Skeletal muscle satellite cell (primary cell): ENCODE data around the gene TBC1D1.

ENCODE experiments used
- H3K27me3 ChIP-seq: 2 replicates; pipeline ENCODE4 v1.7.0; 2013; ENCODE audit warnings: low read length; ENCODE audit not compliant: control insufficient read depth, insufficient read depth
- H3K36me3 ChIP-seq: 2 replicates; pipeline ENCODE4 v1.7.0; 2013; ENCODE audit warnings: mild to moderate bottlenecking, control low read depth, low read length; ENCODE audit not compliant: insufficient read depth
- H3K4me1 ChIP-seq: 2 replicates; pipeline ENCODE4 v1.7.0; 2013; ENCODE audit warnings: low read length; ENCODE audit not compliant: control insufficient read depth, insufficient read depth
- H3K4me2 ChIP-seq: 2 replicates; pipeline ENCODE4 v1.7.0; 2013; ENCODE audit warnings: mild to moderate bottlenecking, low read length
- H3K4me3 ChIP-seq: 2 replicates; pipeline ENCODE4 v1.7.0; 2013; ENCODE audit warnings: low read length
- H3K9ac ChIP-seq: 2 replicates; pipeline ENCODE4 v1.7.0; 2013; ENCODE audit warnings: mild to moderate bottlenecking, low read depth, low read length, moderate library complexity
- H3K9me3 ChIP-seq: replicated peaks from 2 replicates; pipeline ENCODE4 v1.7.0; 2013; ENCODE audit warnings: mild to moderate bottlenecking, control low read depth, low read length

The TBC1D1 gene

DNA sequence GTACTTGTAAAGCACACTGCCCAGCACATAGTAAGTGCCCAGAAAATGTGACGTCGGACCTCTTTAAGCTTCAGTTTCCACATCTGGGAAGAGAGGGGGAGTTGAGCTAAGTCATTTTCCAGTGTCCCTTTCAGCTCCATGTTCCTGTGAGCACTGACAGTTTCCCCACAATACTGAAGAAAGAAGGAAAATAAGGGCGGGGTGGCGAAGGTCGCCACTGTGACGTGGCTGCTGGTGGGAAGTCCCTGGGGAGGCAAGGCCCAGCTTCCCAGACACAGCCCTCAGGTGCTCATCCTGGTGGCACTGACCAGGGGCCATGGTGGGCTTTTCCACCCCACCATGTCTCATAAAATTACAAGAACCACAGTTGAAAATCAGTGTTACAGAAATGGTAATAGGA lies 191.1 kb downstream of the TBC1D1 start:
- H3K4me3 ChIP-seq: no peak overlapping the region
- no peaks in the 10 kb centered on the region for H3K36me3 ChIP-seq
- no peaks in the 10 kb centered on the region for H3K9me3 ChIP-seq
- peaks cover 76% of the 10 kb centered on the region for H3K4me1 ChIP-seq
- H3K9ac ChIP-seq: peak overlapping the region; percentile 12
- no peaks in the 10 kb centered on the region for H3K27me3 ChIP-seq
- H3K4me2 ChIP-seq: no peak overlapping the region

DNA sequence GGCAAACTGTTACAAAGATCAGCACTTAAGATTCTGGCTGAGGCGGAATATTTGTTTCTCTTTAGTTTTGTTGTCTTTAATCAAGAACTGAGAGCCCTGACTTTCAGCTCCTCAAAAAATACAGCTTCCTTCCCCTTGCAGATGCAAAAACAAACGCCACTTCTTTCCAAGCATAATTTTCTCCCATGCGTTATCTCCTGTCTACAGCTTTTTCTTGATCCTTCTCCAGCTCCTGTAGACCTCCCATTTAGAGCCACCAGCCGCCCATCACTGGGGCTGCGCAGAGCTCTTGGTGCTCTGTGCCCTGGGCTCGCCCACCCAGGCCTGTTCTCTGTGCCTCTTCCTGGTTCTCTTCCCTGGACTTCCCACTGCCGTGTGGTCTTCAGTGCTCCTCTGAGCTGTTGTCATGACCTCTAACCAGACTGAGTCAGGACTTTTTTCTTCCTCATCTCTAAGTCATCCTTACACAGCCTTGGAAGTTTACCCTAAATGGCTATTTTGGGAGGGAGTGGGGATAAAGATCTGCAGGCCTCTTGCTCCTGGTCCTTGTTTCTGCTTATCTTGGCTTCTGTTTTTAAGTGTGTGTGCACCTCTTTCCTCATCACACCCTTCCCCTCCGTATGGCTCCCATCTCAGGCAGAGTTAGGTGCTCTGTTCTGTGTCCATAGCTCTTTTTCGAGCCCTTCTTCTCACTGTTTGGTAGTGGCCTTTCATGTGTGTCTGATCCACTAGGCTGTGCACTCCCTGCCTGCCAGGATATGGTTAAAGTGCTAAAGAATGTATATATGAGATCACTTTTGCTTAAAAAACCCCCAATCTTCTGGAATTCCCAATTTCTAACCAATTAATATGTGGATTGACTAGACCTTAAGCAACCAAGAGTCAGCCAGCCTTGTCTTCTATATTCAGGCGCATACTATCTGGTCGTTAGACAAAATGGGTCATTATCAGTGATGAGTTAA lies 191.8 kb downstream of the TBC1D1 start:
- Histone ChIP-seq H3K9me3 (no peaks in the 10 kb centered on the region), H3K4me3 (no peak overlapping the region), H3K36me3 (no peaks in the 10 kb centered on the region), H3K4me2 (peak overlapping the region; percentile 26), H3K9ac (peak overlapping the region; percentile 46), H3K4me1 (peaks cover 76% of the 10 kb centered on the region), H3K27me3 (no peaks in the 10 kb centered on the region)

DNA sequence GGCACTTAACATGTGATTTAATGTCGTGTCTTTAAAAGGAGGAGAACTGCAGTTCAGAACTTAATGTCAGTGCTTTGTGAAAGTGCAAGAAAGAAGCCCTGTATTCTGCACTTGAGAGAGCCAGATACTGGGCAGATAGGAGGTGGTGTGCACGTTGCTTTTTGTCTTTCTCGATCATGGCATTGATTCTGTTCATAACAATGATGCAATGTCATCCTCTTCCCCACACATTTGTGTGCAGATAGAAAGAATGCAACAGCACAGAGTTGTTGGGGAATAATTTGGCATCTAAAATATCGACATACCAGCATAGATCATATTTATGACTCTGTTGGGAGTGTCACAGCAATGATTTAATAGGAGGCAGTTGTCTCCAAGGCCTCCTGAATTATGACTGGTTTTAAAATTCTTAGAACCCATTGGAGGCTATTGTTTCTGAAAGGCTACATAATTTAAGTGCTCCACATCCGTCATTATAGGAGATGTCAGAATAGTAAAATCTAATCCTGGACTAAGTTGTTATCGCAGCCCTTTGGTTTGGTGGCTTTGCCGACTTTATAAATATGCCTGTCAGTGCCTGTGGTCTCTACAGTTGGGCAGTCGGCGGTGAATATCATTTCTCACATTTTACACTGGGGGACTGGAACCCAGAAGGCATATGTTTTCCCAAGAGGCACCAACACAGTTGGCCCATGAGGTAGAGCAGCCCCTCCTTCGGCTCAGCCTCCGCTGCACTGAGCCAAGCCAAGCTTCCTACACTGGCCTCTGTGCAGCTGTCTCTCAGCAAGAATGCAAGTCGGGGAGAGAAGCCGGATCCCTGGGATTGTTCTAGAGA lies 194.2 kb downstream of the TBC1D1 start:
- no peaks in the 10 kb centered on the region for H3K9me3 ChIP-seq
- H3K4me2 ChIP-seq: peak overlapping the region; percentile 55
- no peak overlapping the region for H3K4me3 ChIP-seq
- peak overlapping the region; percentile 22 for H3K9ac ChIP-seq
- peaks cover 53% of the 10 kb centered on the region for H3K4me1 ChIP-seq
- no peaks in the 10 kb centered on the region for H3K27me3 ChIP-seq
- no peaks in the 10 kb centered on the region for H3K36me3 ChIP-seq

DNA sequence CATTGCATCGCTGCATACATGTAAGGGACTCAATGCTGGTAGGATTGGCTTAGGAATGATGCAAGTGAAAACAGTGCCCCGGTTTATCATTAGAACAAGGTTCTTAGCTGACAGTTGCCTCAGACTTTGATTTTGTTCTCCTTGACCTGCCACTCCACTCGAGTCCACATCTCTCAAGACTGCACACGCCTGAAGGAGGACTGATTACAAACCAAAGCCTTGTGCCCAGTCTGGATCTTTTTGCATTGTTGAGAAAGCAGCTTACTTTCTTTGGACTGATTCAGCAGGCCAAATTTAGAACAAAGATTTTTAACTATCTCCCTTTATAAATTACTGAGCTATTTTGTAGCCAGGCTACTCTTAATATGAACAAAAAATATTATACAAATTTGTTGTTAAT lies 194.9 kb downstream of the TBC1D1 start:
- no peaks in the 10 kb centered on the region for H3K9me3 ChIP-seq
- H3K4me3 ChIP-seq: no peak overlapping the region
- no peaks in the 10 kb centered on the region for H3K36me3 ChIP-seq

DNA sequence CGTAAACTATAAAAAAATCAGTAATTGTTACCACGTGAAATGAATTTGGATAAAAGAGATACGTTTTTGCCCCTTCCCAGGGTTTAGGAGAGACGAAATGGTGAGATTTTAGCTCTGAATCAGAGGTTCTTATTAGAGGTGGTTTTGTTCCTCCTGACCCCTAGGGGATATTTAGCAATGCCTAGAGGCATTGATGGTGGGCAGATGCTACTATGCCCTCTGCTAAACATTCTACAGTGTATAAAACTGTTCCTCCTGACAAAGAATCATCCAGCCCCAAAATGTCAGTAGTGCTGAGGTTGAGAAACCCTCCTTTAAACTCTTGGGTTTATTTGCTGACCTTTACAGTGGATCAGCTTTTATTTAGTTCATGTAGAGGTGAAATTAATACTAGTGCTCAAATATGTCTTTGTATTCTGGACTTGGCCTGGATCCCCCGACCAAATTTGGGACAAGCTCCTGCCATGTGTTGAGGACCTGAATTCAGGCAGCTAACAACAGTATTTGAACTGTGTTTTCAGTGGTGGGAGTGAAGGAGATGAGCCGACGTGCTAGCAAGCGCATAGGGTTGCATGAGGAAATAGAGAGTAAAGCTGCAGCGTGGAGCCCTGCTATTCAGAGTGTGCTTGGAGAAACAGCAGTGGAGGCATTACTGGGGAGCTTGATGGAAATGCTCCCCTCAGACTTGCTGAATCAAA lies 195.4 kb downstream of the TBC1D1 start:
- H3K27me3 ChIP-seq: no peaks in the 10 kb centered on the region
- no peaks in the 10 kb centered on the region for H3K36me3 ChIP-seq

More for the DNA sequence above, 194.9 kb downstream of the TBC1D1 start:
- Histone ChIP-seq H3K9ac (peak overlapping the region; percentile 22), H3K4me2 (peak overlapping the region; percentile 55), H3K4me1 (peaks cover 47% of the 10 kb centered on the region), H3K27me3 (no peaks in the 10 kb centered on the region)

DNA sequence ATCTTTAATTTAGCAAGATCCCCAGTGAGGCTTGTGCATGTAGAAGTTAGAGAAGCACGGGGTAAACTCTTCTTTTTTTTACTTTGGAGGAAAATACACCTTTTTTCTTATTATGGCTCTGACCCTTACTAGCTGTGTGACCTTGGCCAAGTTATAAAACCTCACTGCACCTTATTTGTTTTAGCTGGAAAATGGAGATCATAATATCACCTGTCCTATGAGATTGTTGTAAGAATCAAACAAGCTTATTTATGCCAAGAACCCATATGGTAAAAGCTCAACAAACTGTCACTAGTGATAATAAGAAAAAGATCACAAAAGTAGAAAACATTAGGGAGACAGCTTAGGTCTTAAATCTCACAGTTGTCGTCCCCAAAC lies 196.0 kb downstream of the TBC1D1 start:
- H3K9me3 ChIP-seq: no peaks in the 10 kb centered on the region
- H3K27me3 ChIP-seq: no peaks in the 10 kb centered on the region
- H3K36me3 ChIP-seq: peaks cover 3% of the 10 kb centered on the region
- no peak overlapping the region for H3K4me2 ChIP-seq
- no peak overlapping the region for H3K9ac ChIP-seq
- H3K4me1 ChIP-seq: peaks cover 44% of the 10 kb centered on the region
- H3K4me3 ChIP-seq: no peak overlapping the region

More for the DNA sequence above, 195.4 kb downstream of the TBC1D1 start:
- Histone ChIP-seq H3K9ac (peak overlapping the region; percentile 22), H3K4me1 (peaks cover 44% of the 10 kb centered on the region), H3K4me2 (no peak overlapping the region), H3K9me3 (no peaks in the 10 kb centered on the region), H3K4me3 (no peak overlapping the region)

DNA sequence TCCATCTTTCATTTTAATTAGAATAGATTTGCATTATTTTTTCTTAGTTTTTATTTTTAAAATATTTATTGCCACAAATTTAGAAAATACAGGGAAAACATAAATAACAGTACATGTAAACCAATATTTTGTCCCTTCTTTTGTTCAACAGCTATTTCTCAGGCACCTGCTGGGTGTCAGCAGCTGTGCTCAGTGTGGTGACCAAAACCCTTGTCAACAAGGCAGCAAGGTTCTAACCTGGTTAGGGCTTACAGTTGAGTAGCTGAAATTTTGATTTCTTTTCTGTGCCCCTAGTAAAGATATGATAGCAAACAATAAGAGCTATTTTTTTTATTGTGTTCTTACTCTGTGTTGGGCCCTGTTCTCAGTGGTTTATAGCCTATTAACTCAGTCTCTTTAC lies 197.4 kb downstream of the TBC1D1 start:
- Histone ChIP-seq H3K9me3 (no peaks in the 10 kb centered on the region), H3K4me3 (no peak overlapping the region)

DNA sequence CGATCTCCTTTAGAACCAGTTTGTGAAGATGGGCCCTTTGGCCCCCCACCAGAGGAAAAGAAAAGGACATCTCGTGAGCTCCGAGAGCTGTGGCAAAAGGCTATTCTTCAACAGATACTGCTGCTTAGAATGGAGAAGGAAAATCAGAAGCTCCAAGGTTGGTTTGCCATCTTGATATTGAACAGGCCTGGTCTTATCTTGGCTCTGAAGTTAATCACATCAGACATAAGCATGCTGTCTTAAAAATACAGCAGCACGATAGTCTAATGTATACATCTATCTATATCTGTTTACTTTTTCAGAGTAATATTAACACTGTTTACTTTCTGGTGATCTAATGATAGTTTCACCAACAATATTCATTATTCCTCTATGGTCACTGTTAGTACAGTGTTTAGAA lies 199.1 kb downstream of the TBC1D1 start:
- H3K4me1 ChIP-seq: peaks cover 19% of the 10 kb centered on the region
- H3K9ac ChIP-seq: no peak overlapping the region
- peaks cover 3% of the 10 kb centered on the region for H3K36me3 ChIP-seq
- no peak overlapping the region for H3K4me3 ChIP-seq
- no peak overlapping the region for H3K4me2 ChIP-seq
- no peaks in the 10 kb centered on the region for H3K27me3 ChIP-seq
- H3K9me3 ChIP-seq: no peaks in the 10 kb centered on the region

More for the DNA sequence above, 197.4 kb downstream of the TBC1D1 start:
- no peak overlapping the region for H3K9ac ChIP-seq
- no peak overlapping the region for H3K4me2 ChIP-seq
- peaks cover 3% of the 10 kb centered on the region for H3K36me3 ChIP-seq
- peaks cover 31% of the 10 kb centered on the region for H3K4me1 ChIP-seq
- H3K27me3 ChIP-seq: no peaks in the 10 kb centered on the region

DNA sequence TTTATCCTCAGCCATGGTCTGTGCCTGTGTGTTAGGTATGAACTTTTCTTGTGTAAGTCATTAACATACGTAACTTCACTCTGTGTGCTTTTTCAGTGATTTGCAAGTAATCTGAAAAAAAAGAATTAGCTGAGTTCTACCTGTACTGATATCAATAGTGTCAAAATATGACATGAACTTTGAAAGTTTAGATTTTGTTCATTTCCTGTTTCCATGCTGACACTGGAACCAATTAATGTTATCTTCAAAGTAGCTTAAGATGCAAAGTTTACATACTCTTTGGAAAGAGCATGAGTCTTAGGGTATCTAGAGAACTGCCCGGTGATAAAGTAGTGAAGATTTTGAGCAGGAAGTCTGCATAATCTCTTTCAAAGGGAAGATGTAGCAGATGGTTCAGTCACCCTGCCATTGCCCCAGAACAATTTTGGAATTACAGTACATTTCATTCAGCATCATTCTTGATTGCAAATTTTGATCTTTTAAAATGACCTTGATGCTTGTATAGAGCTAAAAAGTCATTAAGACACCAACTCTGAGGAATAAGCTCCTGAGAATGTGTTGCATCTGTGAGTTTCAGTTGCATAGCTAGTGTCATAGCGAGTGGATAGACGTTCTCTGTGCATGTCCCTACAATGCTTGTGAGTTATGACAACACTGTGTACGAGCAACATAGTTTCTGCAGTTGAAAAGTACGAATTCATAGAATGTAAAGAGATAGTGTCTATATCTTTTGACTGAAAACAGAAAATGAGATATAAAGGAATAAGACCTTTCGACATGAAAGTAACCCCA lies 199.8 kb downstream of the TBC1D1 start:
- Histone ChIP-seq H3K27me3 (no peaks in the 10 kb centered on the region), H3K4me3 (no peak overlapping the region), H3K9me3 (no peaks in the 10 kb centered on the region), H3K4me1 (peaks cover 12% of the 10 kb centered on the region), H3K4me2 (no peak overlapping the region), H3K36me3 (peaks cover 3% of the 10 kb centered on the region), H3K9ac (no peak overlapping the region)

DNA sequence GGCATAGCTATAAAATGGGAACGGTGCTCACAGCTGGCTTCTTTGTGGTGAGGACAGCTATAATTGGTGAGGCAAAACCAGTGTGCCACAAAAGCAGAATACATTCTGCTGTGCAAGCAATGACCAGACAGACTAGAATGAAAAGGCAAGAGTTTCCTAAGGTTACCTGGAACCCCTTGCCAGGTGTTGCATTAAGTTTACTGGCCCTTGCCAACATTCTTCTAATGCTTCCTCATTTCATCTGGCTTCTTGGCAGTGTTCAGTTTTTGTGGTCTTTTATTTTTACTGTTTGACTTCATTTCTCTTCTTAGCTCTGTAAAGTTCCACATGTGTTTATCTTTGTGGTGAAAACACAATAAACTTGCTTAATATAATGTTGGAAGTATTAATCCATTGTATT lies 200.8 kb downstream of the TBC1D1 start:
- Histone ChIP-seq H3K9me3 (no peaks in the 10 kb centered on the region), H3K36me3 (peaks cover 3% of the 10 kb centered on the region), H3K4me2 (no peak overlapping the region), H3K4me1 (peaks cover 5% of the 10 kb centered on the region), H3K27me3 (no peaks in the 10 kb centered on the region), H3K4me3 (no peak overlapping the region), H3K9ac (no peak overlapping the region)
